Left ventricle myocardium inferior (tissue), 1 donor: ENCODE measurements around the gene LTB4R2. TPM values are rescaled to one million over a fixed set of nuclear protein-coding genes. Genes with fewer than 3 reads are reported as not detected.
A peak's percentile ranks its signal among the peaks of the same experiment; 100 is the strongest.
"Not testable (repeated sequence)": the region's sequence is repeated elsewhere in the genome, so short reads cannot be mapped to it uniquely, and the experiment has no call there.

Experiments
- DNase-seq: peaks from one replicate; pipeline ENCODE4 v3.0.0-alpha.2; 2020
- H3K27ac ChIP-seq: fragments of 200-600 bp; replicated peaks from 2 replicates; pipeline ENCODE4 v1.8.0; 2021
- H3K27me3 ChIP-seq: fragments of 200-600 bp; 2 replicates; pipeline ENCODE4 v1.8.0; 2021; ENCODE audit warnings: low read depth
- H3K36me3 ChIP-seq: fragments of 200-600 bp; 2 replicates; pipeline ENCODE4 v1.8.0; 2021
- H3K4me1 ChIP-seq: fragments of 200-600 bp; 2 replicates; pipeline ENCODE4 v1.8.0; 2021
- H3K4me3 ChIP-seq: fragments of 200-600 bp; 2 replicates; pipeline ENCODE4 v1.8.0; 2021; ENCODE audit warnings: mild to moderate bottlenecking, moderate library complexity
- H3K9me3 ChIP-seq: fragments of 200-600 bp; replicated peaks from 2 replicates; pipeline ENCODE4 v1.8.0; 2021
- intact Hi-C: fragments of 100-400 bp; cut with micrococcal nuclease; formaldehyde crosslinking; loops from one replicate; pipeline ENCODE4 v1.11.0; 2022
- total RNA-seq: library from RNA; stranded (reverse); fragmentation: NEBNext Ultra II Directional; extraction: Animal tissue kit (Norgen Biotek cat#: 25700); gene quantifications from one replicate; pipeline ENCODE4 v1.2.1, GENCODE V29; 2021
- TF ChIP-seq, protein P1 (sequence below): fragments of 200-600 bp; IDR thresholded peaks from 2 replicates; pipeline ENCODE4 v1.8.0; 2021; ENCODE audit warnings: antibody characterized with exemption, mild to moderate bottlenecking, borderline replicate concordance
- donor health status: DM: no; HTN: yes; CAD: no; lungs with severe emphysema.

LTB4R2 gene
- total RNA-seq, 1 donor from 2014 or later, result 0.71 TPM

DNA sequence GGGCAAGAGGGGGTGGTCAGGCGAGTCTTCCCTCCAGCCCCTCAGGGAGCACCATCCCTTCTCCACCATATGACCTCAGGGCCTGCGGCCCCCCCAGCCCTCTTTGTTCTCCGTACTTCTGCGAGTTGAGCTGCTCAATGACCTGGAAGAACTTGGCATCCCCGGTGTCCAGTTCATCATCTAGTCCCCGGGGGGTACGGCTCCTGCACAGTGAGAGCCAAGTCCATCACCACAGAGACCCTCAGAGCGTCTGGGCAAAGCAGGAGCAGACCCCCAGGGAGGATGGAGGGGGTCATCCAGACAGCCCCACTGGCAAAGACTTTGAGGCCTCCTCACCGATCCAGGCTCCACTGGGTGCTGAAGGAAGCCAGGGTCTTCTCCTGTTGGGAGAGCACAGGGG, 16.0 kb downstream of the LTB4R2 start:
- intact Hi-C loops, result no loop called here
- no peaks in the 10 kb centered on the region for H3K9me3 ChIP-seq
- H3K27me3 ChIP-seq, result no peaks in the 10 kb centered on the region
- no peak overlapping the region for H3K4me3 ChIP-seq
- TF ChIP-seq, protein P1, sequence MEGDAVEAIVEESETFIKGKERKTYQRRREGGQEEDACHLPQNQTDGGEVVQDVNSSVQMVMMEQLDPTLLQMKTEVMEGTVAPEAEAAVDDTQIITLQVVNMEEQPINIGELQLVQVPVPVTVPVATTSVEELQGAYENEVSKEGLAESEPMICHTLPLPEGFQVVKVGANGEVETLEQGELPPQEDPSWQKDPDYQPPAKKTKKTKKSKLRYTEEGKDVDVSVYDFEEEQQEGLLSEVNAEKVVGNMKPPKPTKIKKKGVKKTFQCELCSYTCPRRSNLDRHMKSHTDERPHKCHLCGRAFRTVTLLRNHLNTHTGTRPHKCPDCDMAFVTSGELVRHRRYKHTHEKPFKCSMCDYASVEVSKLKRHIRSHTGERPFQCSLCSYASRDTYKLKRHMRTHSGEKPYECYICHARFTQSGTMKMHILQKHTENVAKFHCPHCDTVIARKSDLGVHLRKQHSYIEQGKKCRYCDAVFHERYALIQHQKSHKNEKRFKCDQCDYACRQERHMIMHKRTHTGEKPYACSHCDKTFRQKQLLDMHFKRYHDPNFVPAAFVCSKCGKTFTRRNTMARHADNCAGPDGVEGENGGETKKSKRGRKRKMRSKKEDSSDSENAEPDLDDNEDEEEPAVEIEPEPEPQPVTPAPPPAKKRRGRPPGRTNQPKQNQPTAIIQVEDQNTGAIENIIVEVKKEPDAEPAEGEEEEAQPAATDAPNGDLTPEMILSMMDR, result no peak
- peaks cover 26% of the 10 kb centered on the region for H3K36me3 ChIP-seq
- H3K27ac ChIP-seq, result no peak overlapping the region
- no peaks in the 10 kb centered on the region for H3K4me1 ChIP-seq
- DNase-seq, result no peak

- H3K36me3 ChIP-seq, result peaks cover 23% of the 10 kb centered on the region
- peak overlapping the region; percentile 30 for H3K27ac ChIP-seq
Observed at GRCh38 chr14:24327303-24327702, 17.4 kb downstream of the LTB4R2 start.

DNA sequence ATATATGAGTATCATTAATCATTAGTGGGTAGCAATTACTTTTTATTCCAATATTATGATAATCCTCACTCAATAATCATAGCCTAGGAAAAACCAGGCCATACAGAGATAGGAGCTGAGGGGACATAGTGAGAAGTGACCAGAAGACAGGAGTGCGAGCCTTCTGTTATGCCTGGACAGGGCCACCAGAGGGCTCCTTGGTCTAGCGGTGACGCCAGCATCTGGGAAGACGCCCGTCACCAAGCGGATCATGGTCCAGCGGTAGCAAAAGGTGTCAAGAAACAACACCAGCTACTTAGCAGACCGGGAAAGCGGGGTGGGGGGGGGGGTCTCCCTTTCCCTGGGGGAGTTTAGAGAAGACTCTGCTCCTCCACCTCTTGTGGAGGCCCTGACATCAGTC, 18.0 kb downstream of the LTB4R2 start:
- peaks cover 14% of the 10 kb centered on the region for H3K4me1 ChIP-seq
- intact Hi-C loops, result not testable (repeated sequence)

More at GRCh38 chr14:24327303-24327702, 17.4 kb downstream of the LTB4R2 start:
- TF ChIP-seq, protein P1, result no peak
- Histone ChIP-seq H3K9me3 (no peaks in the 10 kb centered on the region), H3K4me1 (peaks cover 8% of the 10 kb centered on the region), H3K4me3 (no peak overlapping the region), H3K27me3 (no peaks in the 10 kb centered on the region)
- intact Hi-C loops, result no loop called here
- no peak for DNase-seq

GRCh38 chr14:24329073-24329663, 19.2 kb downstream of the LTB4R2 start:
- H3K36me3 ChIP-seq, result peaks cover 16% of the 10 kb centered on the region
- H3K4me1 ChIP-seq, result peaks cover 22% of the 10 kb centered on the region
- peaks cover 18% of the 10 kb centered on the region for H3K27me3 ChIP-seq
- TF ChIP-seq, protein P1, result no peak
- DNase-seq, result no peak
- no peak overlapping the region for H3K27ac ChIP-seq
- H3K4me3 ChIP-seq, result no peak overlapping the region
- H3K9me3 ChIP-seq, result no peaks in the 10 kb centered on the region
- intact Hi-C loops, result no loop called here

More for the DNA sequence above, 18.0 kb downstream of the LTB4R2 start:
- not testable (repeated sequence) for H3K9me3 ChIP-seq, H3K4me3 ChIP-seq, H3K27me3 ChIP-seq
- peak; percentile 65 for DNase-seq
- TF ChIP-seq, protein P1, result peak; percentile 74
- Histone ChIP-seq H3K36me3 (peaks cover 17% of the 10 kb centered on the region), H3K27ac (peak overlapping the region; percentile 30)

DNA sequence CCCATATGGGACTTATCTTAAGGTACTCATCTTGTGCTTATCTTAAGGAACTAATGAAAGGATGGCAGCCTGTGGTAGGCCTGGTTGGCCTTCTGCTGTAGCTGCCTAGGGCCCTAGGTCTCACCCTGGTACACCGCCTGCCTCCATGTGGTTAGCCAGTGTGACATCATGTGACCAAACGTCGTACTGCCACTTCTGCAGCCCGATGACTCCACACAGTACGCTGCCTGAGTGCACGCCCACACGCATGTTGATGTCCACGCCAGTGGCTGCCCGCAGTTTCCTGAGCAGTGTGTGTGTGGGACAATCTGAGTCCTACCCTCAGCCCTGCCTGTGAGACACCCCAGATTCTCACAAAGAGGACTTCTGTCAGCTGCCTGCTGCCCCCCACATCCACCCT, 19.8 kb downstream of the LTB4R2 start:
- Histone ChIP-seq H3K36me3 (peaks cover 16% of the 10 kb centered on the region), H3K9me3 (no peaks in the 10 kb centered on the region), H3K27me3 (peaks cover 24% of the 10 kb centered on the region), H3K4me3 (no peak overlapping the region), H3K27ac (no peak overlapping the region), H3K4me1 (peaks cover 27% of the 10 kb centered on the region)
- TF ChIP-seq, protein P1, result no peak
- no peak for DNase-seq
- intact Hi-C loops, result loop anchor here (5.0 kb wide), 1 partner anchor 108 kb away; no protein-coding TSS in a partner anchor
